ENCODE measurements around the gene GPC6.

- TF ChIP-seq, protein P1, sequence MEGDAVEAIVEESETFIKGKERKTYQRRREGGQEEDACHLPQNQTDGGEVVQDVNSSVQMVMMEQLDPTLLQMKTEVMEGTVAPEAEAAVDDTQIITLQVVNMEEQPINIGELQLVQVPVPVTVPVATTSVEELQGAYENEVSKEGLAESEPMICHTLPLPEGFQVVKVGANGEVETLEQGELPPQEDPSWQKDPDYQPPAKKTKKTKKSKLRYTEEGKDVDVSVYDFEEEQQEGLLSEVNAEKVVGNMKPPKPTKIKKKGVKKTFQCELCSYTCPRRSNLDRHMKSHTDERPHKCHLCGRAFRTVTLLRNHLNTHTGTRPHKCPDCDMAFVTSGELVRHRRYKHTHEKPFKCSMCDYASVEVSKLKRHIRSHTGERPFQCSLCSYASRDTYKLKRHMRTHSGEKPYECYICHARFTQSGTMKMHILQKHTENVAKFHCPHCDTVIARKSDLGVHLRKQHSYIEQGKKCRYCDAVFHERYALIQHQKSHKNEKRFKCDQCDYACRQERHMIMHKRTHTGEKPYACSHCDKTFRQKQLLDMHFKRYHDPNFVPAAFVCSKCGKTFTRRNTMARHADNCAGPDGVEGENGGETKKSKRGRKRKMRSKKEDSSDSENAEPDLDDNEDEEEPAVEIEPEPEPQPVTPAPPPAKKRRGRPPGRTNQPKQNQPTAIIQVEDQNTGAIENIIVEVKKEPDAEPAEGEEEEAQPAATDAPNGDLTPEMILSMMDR (IDR thresholded peaks at IDR 0.05) = no peak
- TF ChIP-seq EZH2 (IDR thresholded peaks at IDR 0.05; ENCODE audit: borderline replicate concordance, insufficient read depth, low read depth, low read length, poor library complexity, severe bottlenecking) = no peak
Measured at GRCh38 chr13:94119360-94119936, 892.8 kb downstream of the GPC6 start.

All from B cell (primary cell).